ENCODE measurements around the gene NFATC3. TPM values are rescaled to one million over a fixed set of nuclear protein-coding genes. Genes with fewer than 3 reads are reported as not detected.
"Not testable (repeated sequence)": the region's sequence is repeated elsewhere in the genome, so short reads cannot be mapped to it uniquely, and the experiment has no call there.

NFATC3 gene
- total RNA-seq, 2 donors from 2014 or later = 28.0 to 30.8 TPM

GRCh38 chr16:68107230-68107928 is 22.2 kb downstream of the NFATC3 start:
- DNase-seq (ENCODE audit: low spot score); intact Hi-C loops (cut with DNase I): not testable (repeated sequence)

GRCh38 chr16:68109156-68109555 is 24.0 kb downstream of the NFATC3 start:
- intact Hi-C loops (cut with DNase I) = not testable (repeated sequence)

GRCh38 chr16:68110611-68111010 is 25.4 kb downstream of the NFATC3 start:
- DNase-seq (ENCODE audit: low spot score); intact Hi-C loops (cut with DNase I): not testable (repeated sequence)

More at GRCh38 chr16:68109156-68109555, 24.0 kb downstream of the NFATC3 start:
- not testable (repeated sequence) for DNase-seq (ENCODE audit: low spot score)

- no peak for DNase-seq (ENCODE audit: low spot score)
Observed at GRCh38 chr16:68111379-68111778, 26.2 kb downstream of the NFATC3 start.

GRCh38 chr16:68113059-68113761 is 28.0 kb downstream of the NFATC3 start:
- intact Hi-C loops (cut with DNase I) = no loop called here
- DNase-seq (ENCODE audit: low spot score) = no peak

More at GRCh38 chr16:68111379-68111778, 26.2 kb downstream of the NFATC3 start:
- intact Hi-C loops (cut with DNase I) = no loop called here

- intact Hi-C loops (cut with DNase I) = no loop called here
Observed at GRCh38 chr16:68113765-68114240, 28.6 kb downstream of the NFATC3 start.

GRCh38 chr16:68114939-68115338 is 29.8 kb downstream of the NFATC3 start:
- intact Hi-C loops (cut with DNase I); DNase-seq (ENCODE audit: low spot score): not testable (repeated sequence)

More at GRCh38 chr16:68113765-68114240, 28.6 kb downstream of the NFATC3 start:
- no peak for DNase-seq (ENCODE audit: low spot score)

- intact Hi-C loops (cut with DNase I) = no loop called here
- no peak for DNase-seq (ENCODE audit: low spot score)
Observed at GRCh38 chr16:68115851-68116250, 30.7 kb downstream of the NFATC3 start.

GRCh38 chr16:68116256-68116867 is 31.2 kb downstream of the NFATC3 start:
- DNase-seq (ENCODE audit: low spot score) = no peak
- intact Hi-C loops (cut with DNase I) = no loop called here

GRCh38 chr16:68117884-68118283 is 32.7 kb downstream of the NFATC3 start:
- DNase-seq (ENCODE audit: low spot score) = no peak
- intact Hi-C loops (cut with DNase I) = no loop called here

- DNase-seq (ENCODE audit: low spot score); intact Hi-C loops (cut with DNase I): not testable (repeated sequence)
Observed at GRCh38 chr16:68118954-68119353, 33.8 kb downstream of the NFATC3 start.

GRCh38 chr16:68120496-68120895 is 35.3 kb downstream of the NFATC3 start:
- intact Hi-C loops (cut with DNase I) = not testable (repeated sequence)

GRCh38 chr16:68126395-68126794 is 41.2 kb downstream of the NFATC3 start:
- intact Hi-C loops (cut with DNase I) = no loop called here
- no peak for DNase-seq (ENCODE audit: low spot score)

More at GRCh38 chr16:68120496-68120895, 35.3 kb downstream of the NFATC3 start:
- DNase-seq (ENCODE audit: low spot score) = not testable (repeated sequence)

- intact Hi-C loops (cut with DNase I) = no loop called here
- no peak for DNase-seq (ENCODE audit: low spot score)
Observed at GRCh38 chr16:68128577-68129305, 43.6 kb downstream of the NFATC3 start.

GRCh38 chr16:68130520-68130919 is 45.4 kb downstream of the NFATC3 start:
- intact Hi-C loops (cut with DNase I) = no loop called here

GRCh38 chr16:68131813-68132706 is 46.9 kb downstream of the NFATC3 start:
- intact Hi-C loops (cut with DNase I) = no loop called here
- no peak for DNase-seq (ENCODE audit: low spot score)

More at GRCh38 chr16:68130520-68130919, 45.4 kb downstream of the NFATC3 start:
- no peak for DNase-seq (ENCODE audit: low spot score)

- DNase-seq (ENCODE audit: low spot score); intact Hi-C loops (cut with DNase I): not testable (repeated sequence)
Observed at GRCh38 chr16:68133000-68133399, 47.8 kb downstream of the NFATC3 start.

- DNase-seq (ENCODE audit: low spot score) = no peak
- intact Hi-C loops (cut with DNase I) = no loop called here
Observed at GRCh38 chr16:68134644-68135043, 49.5 kb downstream of the NFATC3 start.
